Keratinocyte (primary cell): Measurements from ENCODE around the gene PITPNM3. TPM values are rescaled to one million over a fixed set of nuclear protein-coding genes. Genes with fewer than 3 reads are reported as not detected.

Experiments
- DNase-seq: peaks from one replicate; pipeline ENCODE4 v3.0.0-alpha.2; 2011; ENCODE audit warnings: low read depth, missing footprints, low spot score
- FAIRE-seq: peaks from 2 replicates; lab custom pipeline; 2011; peaks lifted over from hg19 to GRCh38; lab: Jason Lieb, UNC
- H2AFZ ChIP-seq: 2 replicates; pipeline ENCODE4 v1.6.0; 2012; ENCODE audit warnings: low read length, control low read depth, inconsistent platforms; ENCODE audit not compliant: control insufficient read depth
- H3K27ac ChIP-seq: 2 replicates; pipeline ENCODE4 v1.5.1; 2011; ENCODE audit warnings: low read length; ENCODE audit not compliant: control insufficient read depth, insufficient read depth
- H3K27me3 ChIP-seq: 3 replicates; pipeline ENCODE4 v1.6.0; 2011; ENCODE audit warnings: low read length; ENCODE audit not compliant: control insufficient read depth, insufficient read depth; ENCODE audit errors: extremely low read depth
- H3K36me3 ChIP-seq, 2 experiments: 2 replicates in 1 of 2; 3 replicates in 1 of 2; pipeline ENCODE4 v1.5.1; 2011; ENCODE audit warnings: low read length in 2 of 2, mild to moderate bottlenecking in 1 of 2; ENCODE audit not compliant: control insufficient read depth in 2 of 2, insufficient read depth in 2 of 2; ENCODE audit errors: extremely low read depth in 1 of 2
- H3K4me1 ChIP-seq: 3 replicates; pipeline ENCODE4 v1.5.1; 2011; ENCODE audit warnings: low read length; ENCODE audit not compliant: control insufficient read depth, insufficient read depth; ENCODE audit errors: extremely low read depth
- H3K4me2 ChIP-seq: 3 replicates; pipeline ENCODE4 v1.6.0; 2011; ENCODE audit warnings: low read depth, low read length; ENCODE audit not compliant: control insufficient read depth, insufficient read depth; ENCODE audit errors: extremely low read depth
- H3K4me3 ChIP-seq, 3 experiments: fragments of 200-600 bp in 1 of 3; sonication (generic) in 1 of 3; 2 replicates in 2 of 3; 3 replicates in 1 of 3; pipeline ENCODE4 v1.5.1; 2011 to 2016; ENCODE audit warnings: low read length in 3 of 3, mild to moderate bottlenecking in 3 of 3, control low read depth in 2 of 3, inconsistent platforms in 1 of 3, low read depth in 1 of 3, mixed read lengths in 1 of 3, mixed run types in 1 of 3, moderate library complexity in 1 of 3; ENCODE audit not compliant: control insufficient read depth in 2 of 3, insufficient read depth in 2 of 3; ENCODE audit errors: extremely low read depth in 1 of 3
- H3K79me2 ChIP-seq: 2 replicates; pipeline ENCODE4 v1.6.0; 2012; ENCODE audit warnings: low read length; ENCODE audit not compliant: control insufficient read depth, insufficient read depth
- H3K9ac ChIP-seq: 3 replicates; pipeline ENCODE4 v1.6.0; 2011; ENCODE audit warnings: low read length; ENCODE audit not compliant: control insufficient read depth, insufficient read depth; ENCODE audit errors: extremely low read depth
- H3K9me1 ChIP-seq: 3 replicates; pipeline ENCODE4 v1.6.0; 2011; ENCODE audit warnings: low read length; ENCODE audit not compliant: control insufficient read depth, insufficient read depth; ENCODE audit errors: extremely low read depth
- H3K9me3 ChIP-seq: 2 replicates; pipeline ENCODE4 v1.5.1; 2012; ENCODE audit warnings: low read depth, low read length; ENCODE audit not compliant: control insufficient read depth
- H4K20me1 ChIP-seq: 3 replicates; pipeline ENCODE4 v1.6.0; 2011; ENCODE audit warnings: low read length; ENCODE audit not compliant: control insufficient read depth, insufficient read depth; ENCODE audit errors: extremely low read depth
- CTCF ChIP-seq, 3 experiments: IDR thresholded peaks in 1 of 3; conservative IDR thresholded peaks in 1 of 3; optimal IDR thresholded peaks in 1 of 3; 2 replicates in 2 of 3; 3 replicates in 1 of 3; pipeline versions ENCODE3 to v1.5.1; 2011; ENCODE audit warnings: low read length in 3 of 3, mild to moderate bottlenecking in 3 of 3, moderate library complexity in 2 of 3, control low read depth in 1 of 3, inconsistent platforms in 1 of 3; ENCODE audit not compliant: insufficient read depth in 2 of 3; ENCODE audit errors: extremely low read depth in 1 of 3
- EZH2 ChIP-seq: IDR thresholded peaks from one replicate; pipeline ENCODE4 v1.6.1; 2012; ENCODE audit warnings: inconsistent platforms, mild to moderate bottlenecking, low read length, moderate library complexity
- dilution Hi-C: fragments of 300-500 bp; cut with MboI; formaldehyde crosslinking; loops from one replicate; pipeline ENCODE4 v1.7.0; 2020; ENCODE audit warnings: low sequenced_read_pairs; ENCODE audit not compliant: extremely low pct_ligation_motif_present
- polyA plus RNA-seq, 5 experiments: library from polyadenylated mRNA; depleted of rRNA in 3 of 5; stranded (reverse) in 3 of 5; stranded (forward) in 1 of 5; unstranded in 1 of 5; fragments of >200 nt; gene quantifications; 1 replicate in 1 of 5; 2 replicates in 3 of 5; 3 replicates in 1 of 5; pipeline versions ENCODE4 v1.2.1 to v1.2.3, GENCODE V29; 2011 to 2012; ENCODE audit warnings: missing spikeins in 2 of 5, low read depth in 1 of 5, low replicate concordance in 1 of 5

Gene PITPNM3
- polyA plus RNA-seq, 1 donor (not counting 4 experiments of a cell fraction or from before 2014, with no cell fraction given): 7.7 TPM

- H3K36me3 ChIP-seq: peaks cover 0 to 8% of the 10 kb centered on the region in 2 experiments
- no peak overlapping the region for H3K9ac ChIP-seq
These were observed 91.8 kb downstream of the PITPNM3 start for GRCh38 chr17:6464446-6465041.

GRCh38 chr17:6463616-6464445, 92.5 kb downstream of the PITPNM3 start:
- DNase-seq (no peak), FAIRE-seq (no peak)
- H3K27ac ChIP-seq: no peak overlapping the region
- H2AFZ ChIP-seq: no peak overlapping the region
- H4K20me1 ChIP-seq: no peaks in the 10 kb centered on the region
- TF ChIP-seq CTCF (optimal IDR thresholded peaks at IDR 0.05 in 1 of 3, IDR thresholded peaks at IDR 0.05 in 1 of 3, conservative IDR thresholded peaks at IDR 0.05 in 1 of 3; ENCODE audit: extremely low read depth in 1 of 3, insufficient read depth in 2 of 3, low read length in 3 of 3) (no peak), EZH2 (no peak)
- dilution Hi-C loops: no loop called here
- H3K9me1 ChIP-seq: no peaks in the 10 kb centered on the region
- no peaks in the 10 kb centered on the region for H3K27me3 ChIP-seq
- H3K9me3 ChIP-seq: no peaks in the 10 kb centered on the region
- no peaks in the 10 kb centered on the region for H3K4me1 ChIP-seq
- H3K4me2 ChIP-seq: no peak overlapping the region
- no peak overlapping the region for H3K4me3 ChIP-seq
- peaks cover 0 to 8% of the 10 kb centered on the region in 2 experiments for H3K36me3 ChIP-seq
- no peak overlapping the region for H3K9ac ChIP-seq
- no peaks in the 10 kb centered on the region for H3K79me2 ChIP-seq

More at GRCh38 chr17:6464446-6465041, 91.8 kb downstream of the PITPNM3 start:
- DNase-seq (no peak), FAIRE-seq (no peak)
- no peak for TF ChIP-seq CTCF (optimal IDR thresholded peaks at IDR 0.05 in 1 of 3, IDR thresholded peaks at IDR 0.05 in 1 of 3, conservative IDR thresholded peaks at IDR 0.05 in 1 of 3; ENCODE audit: extremely low read depth in 1 of 3, insufficient read depth in 2 of 3, low read length in 3 of 3)
- no peak for TF ChIP-seq EZH2
- Histone ChIP-seq H3K9me1 (no peaks in the 10 kb centered on the region), H3K27ac (no peak overlapping the region), H3K79me2 (no peaks in the 10 kb centered on the region), H3K4me3 (no peak overlapping the region), H3K9me3 (no peaks in the 10 kb centered on the region), H3K27me3 (no peaks in the 10 kb centered on the region), H3K4me2 (no peak overlapping the region), H4K20me1 (no peaks in the 10 kb centered on the region), H3K4me1 (no peaks in the 10 kb centered on the region), H2AFZ (no peak overlapping the region)
- dilution Hi-C loops: no loop called here
